ENCODE measurements around the gene TMEM191C.

DNA sequence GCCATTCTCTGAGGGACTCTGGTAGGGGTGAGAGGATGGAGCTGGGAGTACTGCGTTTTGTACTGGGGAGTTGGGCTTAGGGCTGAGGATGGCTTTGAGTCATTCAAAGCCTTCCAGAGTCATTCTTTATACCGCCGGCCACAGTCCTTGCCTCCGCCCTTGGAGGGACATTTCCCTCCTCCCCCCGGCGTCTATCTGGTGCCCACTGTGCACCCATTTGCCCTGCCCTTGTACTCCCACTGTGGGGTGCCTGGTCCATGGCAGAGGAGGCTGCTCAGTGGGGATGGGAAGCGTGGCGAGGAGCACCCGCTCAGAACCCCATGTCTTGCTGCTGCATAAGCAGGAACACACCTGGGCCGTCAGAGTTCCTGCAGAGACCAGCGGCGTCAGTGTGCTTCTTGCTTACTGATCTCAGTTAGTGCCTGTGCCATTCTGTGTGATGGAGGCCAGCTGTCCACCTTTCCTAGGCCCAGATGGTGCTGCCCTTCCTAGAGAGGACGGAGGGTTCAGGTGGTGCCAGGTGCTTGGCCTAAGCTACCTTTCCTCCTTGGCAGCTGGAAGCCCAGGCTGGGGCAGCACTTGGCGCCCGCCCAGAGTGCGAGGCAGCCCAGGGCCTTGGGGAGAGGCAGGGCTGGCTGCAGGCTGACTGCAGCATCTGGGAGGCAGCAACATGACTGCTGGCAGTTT, 23.3 kb upstream of the TMEM191C start:
- TF ChIP-seq POLR2A (IDR thresholded peaks at IDR 0.05) (no peak), POLR2AphosphoS5 (IDR thresholded peaks at IDR 0.05) (no peak), EP300 (IDR thresholded peaks at IDR 0.05) (no peak)
- TF ChIP-seq, protein P1, sequence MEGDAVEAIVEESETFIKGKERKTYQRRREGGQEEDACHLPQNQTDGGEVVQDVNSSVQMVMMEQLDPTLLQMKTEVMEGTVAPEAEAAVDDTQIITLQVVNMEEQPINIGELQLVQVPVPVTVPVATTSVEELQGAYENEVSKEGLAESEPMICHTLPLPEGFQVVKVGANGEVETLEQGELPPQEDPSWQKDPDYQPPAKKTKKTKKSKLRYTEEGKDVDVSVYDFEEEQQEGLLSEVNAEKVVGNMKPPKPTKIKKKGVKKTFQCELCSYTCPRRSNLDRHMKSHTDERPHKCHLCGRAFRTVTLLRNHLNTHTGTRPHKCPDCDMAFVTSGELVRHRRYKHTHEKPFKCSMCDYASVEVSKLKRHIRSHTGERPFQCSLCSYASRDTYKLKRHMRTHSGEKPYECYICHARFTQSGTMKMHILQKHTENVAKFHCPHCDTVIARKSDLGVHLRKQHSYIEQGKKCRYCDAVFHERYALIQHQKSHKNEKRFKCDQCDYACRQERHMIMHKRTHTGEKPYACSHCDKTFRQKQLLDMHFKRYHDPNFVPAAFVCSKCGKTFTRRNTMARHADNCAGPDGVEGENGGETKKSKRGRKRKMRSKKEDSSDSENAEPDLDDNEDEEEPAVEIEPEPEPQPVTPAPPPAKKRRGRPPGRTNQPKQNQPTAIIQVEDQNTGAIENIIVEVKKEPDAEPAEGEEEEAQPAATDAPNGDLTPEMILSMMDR (IDR thresholded peaks at IDR 0.05), result no peak
